Testis (tissue), 3 donors: ENCODE results near the gene RAD23A. TPM values are rescaled to one million over a fixed set of nuclear protein-coding genes. Genes with fewer than 3 reads are reported as not detected.
"Not testable (repeated sequence)": the region's sequence is repeated elsewhere in the genome, so short reads cannot be mapped to it uniquely, and the experiment has no call there.

Experiments used
- DNase-seq: peaks from one replicate; pipeline ENCODE4 v3.0.0-alpha.2; 2019
- H3K27ac ChIP-seq, 2 donors: fragments of 200-600 bp; sonication (generic); one replicate each; pipeline ENCODE4 v1.5.1; 2019
- H3K27me3 ChIP-seq: fragments of 200-600 bp; sonication (generic); one replicate; pipeline ENCODE4 v1.5.1; 2019
- H3K36me3 ChIP-seq: fragments of 200-600 bp; sonication (generic); one replicate; pipeline ENCODE4 v1.5.1; 2017; ENCODE audit warnings: low read depth; ENCODE audit errors: missing control alignments
- H3K4me1 ChIP-seq: fragments of 200-600 bp; sonication (generic); one replicate; pipeline ENCODE4 v1.5.1; 2019
- H3K4me3 ChIP-seq, 2 donors: fragments of 200-600 bp; sonication (generic); one replicate each; pipeline ENCODE4 v1.5.1; 2017 to 2019
- H3K9me3 ChIP-seq: fragments of 200-600 bp; sonication (generic); one replicate; pipeline ENCODE4 v1.5.1; 2017
- POLR2A ChIP-seq: fragments of 450-650 bp; IDR thresholded peaks from one replicate; pipeline ENCODE4 v1.6.1; 2017; ENCODE audit warnings: antibody characterized with exemption, mild to moderate bottlenecking, moderate library complexity
- WGBS, 2 donors: methylation state at CpG; one replicate each; pipeline ENCODE4 v1.1.5; 2018; 5-methylcytosine and 5-hydroxymethylcytosine counted together
- intact Hi-C: fragments of 100-400 bp; cut with DNase I; formaldehyde crosslinking; loops from one replicate; pipeline ENCODE4 v1.15.1; 2023; ENCODE audit warnings: low total_unique reads
- polyA plus RNA-seq: library from polyadenylated mRNA; stranded (reverse); fragments of 350-450 nt; fragmentation: Illumina TruSeq; extraction: RNeasy Lipid Tissue Mini Kit (QIAGEN cat#74804); gene quantifications from one replicate; pipeline ENCODE4 v1.2.3, GENCODE V29; 2014; ENCODE audit warnings: low read depth, low replicate concordance; ENCODE audit not compliant: insufficient read depth
- total RNA-seq, 2 donors: library from RNA; depleted of rRNA; stranded (reverse); fragments of >200 nt; gene quantifications; one replicate each; pipeline ENCODE4 v1.2.3, GENCODE V29; 2016
- TF ChIP-seq, protein P1 (sequence below), 3 experiments: fragments of 450-650 bp in 2 of 3; fragments of 200-600 bp in 1 of 3; sonication (generic) in 1 of 3; IDR thresholded peaks; one replicate each; pipeline ENCODE4 v1.5.1; 2016 to 2019; ENCODE audit warnings: antibody characterized with exemption in 3 of 3, mild to moderate bottlenecking in 2 of 3, moderate library complexity in 1 of 3

Gene RAD23A
- total and polyA plus RNA-seq, 3 donors from 2014 or later = 114 to 174 (median 136) TPM

DNA sequence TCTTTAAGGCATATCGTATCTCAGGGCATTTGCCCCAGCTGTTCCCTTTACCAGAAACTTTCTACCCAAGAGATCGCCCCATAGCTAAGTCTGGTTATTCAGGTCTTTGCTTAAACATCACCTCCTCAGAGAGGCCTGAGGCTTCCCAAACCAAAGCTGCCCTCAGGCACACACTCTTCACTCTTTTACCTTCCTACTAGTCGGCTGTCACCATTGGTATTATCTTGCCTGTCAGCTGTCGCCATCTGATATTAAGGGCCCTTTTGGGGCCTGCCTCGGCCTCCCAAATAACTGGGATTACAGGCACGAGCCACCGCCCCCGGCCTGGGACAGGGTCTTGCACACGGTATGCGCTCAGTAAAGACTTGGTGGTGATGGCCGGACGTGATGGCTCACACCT lies 10.3 kb downstream of the RAD23A start:
- WGBS, 2 donors = 38 to 41% methylated on average over 9 to 12 of the region's 12 CpGs
- Histone ChIP-seq H3K36me3 (no peaks in the 10 kb centered on the region), H3K9me3 (no peaks in the 10 kb centered on the region), H3K4me3 (peak overlapping the region; percentile 82 to 83), H3K27ac (peak overlapping the region in 1 of 2 donors; percentile 89), H3K27me3 (no peaks in the 10 kb centered on the region), H3K4me1 (peaks cover 19% of the 10 kb centered on the region)
- intact Hi-C loops = no loop called here
- no peak for TF ChIP-seq POLR2A
- TF ChIP-seq, protein P1, sequence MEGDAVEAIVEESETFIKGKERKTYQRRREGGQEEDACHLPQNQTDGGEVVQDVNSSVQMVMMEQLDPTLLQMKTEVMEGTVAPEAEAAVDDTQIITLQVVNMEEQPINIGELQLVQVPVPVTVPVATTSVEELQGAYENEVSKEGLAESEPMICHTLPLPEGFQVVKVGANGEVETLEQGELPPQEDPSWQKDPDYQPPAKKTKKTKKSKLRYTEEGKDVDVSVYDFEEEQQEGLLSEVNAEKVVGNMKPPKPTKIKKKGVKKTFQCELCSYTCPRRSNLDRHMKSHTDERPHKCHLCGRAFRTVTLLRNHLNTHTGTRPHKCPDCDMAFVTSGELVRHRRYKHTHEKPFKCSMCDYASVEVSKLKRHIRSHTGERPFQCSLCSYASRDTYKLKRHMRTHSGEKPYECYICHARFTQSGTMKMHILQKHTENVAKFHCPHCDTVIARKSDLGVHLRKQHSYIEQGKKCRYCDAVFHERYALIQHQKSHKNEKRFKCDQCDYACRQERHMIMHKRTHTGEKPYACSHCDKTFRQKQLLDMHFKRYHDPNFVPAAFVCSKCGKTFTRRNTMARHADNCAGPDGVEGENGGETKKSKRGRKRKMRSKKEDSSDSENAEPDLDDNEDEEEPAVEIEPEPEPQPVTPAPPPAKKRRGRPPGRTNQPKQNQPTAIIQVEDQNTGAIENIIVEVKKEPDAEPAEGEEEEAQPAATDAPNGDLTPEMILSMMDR (IDR thresholded peaks at IDR 0.05) = no peak
- DNase-seq = no peak

DNA sequence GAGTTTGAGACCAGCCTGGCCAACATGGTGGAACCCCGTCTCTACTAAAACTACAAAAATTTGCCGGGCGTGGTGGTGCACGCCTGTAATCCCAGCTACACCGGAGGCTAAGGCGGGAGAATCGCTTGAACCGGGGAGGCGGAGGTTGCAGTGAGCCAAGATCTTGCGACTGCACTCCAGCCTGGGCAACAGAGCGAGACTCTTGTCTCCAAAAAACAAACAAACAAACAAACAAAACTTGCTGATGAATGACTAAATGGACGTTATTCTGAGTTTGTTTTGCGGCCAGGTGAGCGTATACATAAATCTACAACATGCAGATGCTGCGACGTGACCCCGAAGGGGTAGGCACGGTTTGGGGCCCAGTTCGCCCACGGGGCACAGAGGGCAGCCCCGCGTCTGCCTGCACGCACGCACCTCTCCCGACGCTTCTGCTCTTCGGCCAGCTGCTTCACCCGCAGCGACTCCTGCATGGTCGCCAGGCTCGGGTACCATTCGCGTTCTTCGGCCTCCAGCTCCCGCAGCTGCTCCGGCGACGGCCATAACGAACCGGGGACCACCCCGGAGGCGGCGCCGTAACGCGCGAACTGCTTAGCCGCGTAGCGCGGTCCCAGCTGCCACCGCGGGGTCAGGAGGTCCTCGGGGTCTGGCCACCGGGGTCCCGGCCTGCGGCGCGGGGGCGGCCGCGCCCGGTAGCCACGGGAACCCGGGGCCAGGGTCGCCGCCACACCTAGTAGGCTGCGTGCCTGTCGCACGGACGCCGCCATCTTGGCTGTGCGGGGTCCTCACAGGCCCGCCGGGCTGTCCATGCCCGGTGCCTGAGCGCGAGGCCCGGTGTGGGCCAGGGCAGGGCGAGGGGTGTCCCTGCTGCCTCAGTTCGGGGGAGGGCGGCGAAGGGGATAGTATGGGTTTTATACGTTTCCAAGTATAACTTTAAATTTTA lies 11.1 kb downstream of the RAD23A start, which contains the start of gene GADD45GIP1:
GADD45GIP1 (minus strand) TSS at position 778 of the 943 bp plus-strand sequence; CDS start at position 767, 11 bp downstream.
- peak within 1 kb of the TSS; percentile 82 to 83 for H3K4me3 ChIP-seq
- 3 to 4% methylated on average over 54 to 76 of the region's 84 CpGs for WGBS, 2 donors
- H3K9me3 ChIP-seq = no peaks in the 10 kb centered on the region
- TF ChIP-seq, protein P1 (IDR thresholded peaks at IDR 0.05) = no peak
- TF ChIP-seq POLR2A = peak; percentile 21
- no peaks in the 10 kb centered on the region for H3K36me3 ChIP-seq
- H3K4me1 ChIP-seq = peaks cover 19% of the 10 kb centered on the region
- DNase-seq = peak; percentile 86
- no peaks in the 10 kb centered on the region for H3K27me3 ChIP-seq
- peak within 1 kb of the TSS; percentile 82 to 89 for H3K27ac ChIP-seq
- intact Hi-C loops = no loop called here

DNA sequence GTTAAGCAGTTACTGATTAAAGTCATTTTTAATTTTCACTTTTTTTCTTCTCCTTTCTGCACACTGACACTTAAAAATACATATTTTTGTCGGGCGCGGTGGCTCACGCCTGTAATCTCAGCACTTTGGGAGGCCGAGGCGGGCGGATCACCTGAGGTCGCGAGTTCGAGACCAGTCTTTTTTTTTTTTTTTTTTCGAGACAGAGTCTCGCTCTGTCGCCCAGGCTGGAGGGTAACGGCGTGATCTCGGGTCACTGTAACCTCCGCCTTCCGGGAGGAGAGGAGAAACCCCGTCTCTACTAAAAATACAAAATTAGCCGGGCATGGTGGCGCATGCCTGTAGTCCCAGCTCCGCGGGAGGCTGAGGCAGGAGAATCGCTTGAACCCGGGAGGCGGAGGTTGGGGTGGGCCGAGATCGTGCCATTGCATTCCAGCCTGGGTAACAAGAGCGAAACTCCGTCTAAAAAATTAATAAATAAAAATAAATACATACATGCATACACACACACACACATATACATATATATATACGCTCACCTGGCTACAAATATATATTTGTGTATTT lies 11.8 kb downstream of the RAD23A start:
- H3K9me3 ChIP-seq, DNase-seq, H3K36me3 ChIP-seq, intact Hi-C loops, H3K27me3 ChIP-seq: not testable (repeated sequence)
- Histone ChIP-seq H3K27ac (peak overlapping the region; percentile 82 to 89), H3K4me3 (peak overlapping the region; percentile 82 to 83), H3K4me1 (peaks cover 19% of the 10 kb centered on the region)
- WGBS, 2 donors = 22 to 29% methylated on average over 26 to 31 of the region's 31 CpGs

DNA sequence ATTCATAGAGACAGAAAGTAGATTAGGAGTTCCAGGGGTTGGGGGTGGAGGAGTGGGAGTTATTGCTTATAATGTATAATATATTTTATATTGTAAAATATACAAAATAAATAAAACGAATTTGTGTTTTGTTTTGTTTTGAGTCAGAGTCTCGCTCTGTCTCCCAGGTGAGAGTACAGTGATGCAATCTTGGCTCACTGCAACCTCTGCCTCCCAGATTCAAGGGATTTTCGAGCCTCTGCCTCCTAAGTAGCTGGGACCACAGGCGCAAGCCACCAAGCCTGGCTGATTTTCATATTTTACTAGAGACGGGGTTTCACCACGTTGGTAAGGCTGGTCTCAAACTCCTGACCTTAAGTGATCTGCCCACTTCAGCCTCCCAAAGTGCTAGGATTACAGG lies 13.8 kb downstream of the RAD23A start:
- WGBS, 2 donors = 75 to 77% methylated on average over 6 of the region's 6 CpGs
- no peaks in the 10 kb centered on the region for H3K9me3 ChIP-seq
- intact Hi-C loops = no loop called here
- H3K27ac ChIP-seq = no peak overlapping the region
- peaks cover 8% of the 10 kb centered on the region for H3K4me1 ChIP-seq
- H3K4me3 ChIP-seq = no peak overlapping the region
- TF ChIP-seq, protein P1 (IDR thresholded peaks at IDR 0.05) = no peak
- TF ChIP-seq POLR2A = no peak
- H3K36me3 ChIP-seq = no peaks in the 10 kb centered on the region
- no peak for DNase-seq
- no peaks in the 10 kb centered on the region for H3K27me3 ChIP-seq
